GM23338 (cell line): ENCODE data around the gene ZNF70. TPM values are rescaled to one million over a fixed set of nuclear protein-coding genes. Genes with fewer than 3 reads are reported as not detected.

Source experiments
- ATAC-seq: fragments of 200-7000 bp; cut with Tn5 transposase; 3 replicates; pipeline ENCODE4 v1.9.1; 2020
- DNase-seq: peaks from one replicate; pipeline ENCODE4 v3.0.0-alpha.2; 2015; ENCODE audit warnings: low spot score
- H2AFZ ChIP-seq: fragments of 200-600 bp; sonication (generic); 2 replicates; pipeline ENCODE4 v1.8.0; 2016; ENCODE audit warnings: antibody characterized with exemption, mild to moderate bottlenecking, moderate library complexity
- H3F3A ChIP-seq: fragments of 200-600 bp; sonication (generic); replicated peaks from 2 replicates; pipeline ENCODE4 v1.8.0; 2017; ENCODE audit warnings: antibody characterized with exemption, mixed run types, low read depth
- H3K27ac ChIP-seq: fragments of 200-600 bp; sonication (generic); 2 replicates; pipeline ENCODE4 v1.6.1; 2016; ENCODE audit warnings: low read depth
- H3K27me3 ChIP-seq: fragments of 200-600 bp; sonication (generic); 2 replicates; pipeline ENCODE4 v1.8.0; 2016; ENCODE audit warnings: mild to moderate bottlenecking, mixed run types, moderate library complexity; ENCODE audit not compliant: insufficient read depth
- H3K36me3 ChIP-seq: fragments of 200-600 bp; sonication (generic); 2 replicates; pipeline ENCODE4 v1.8.0; 2016; ENCODE audit warnings: mild to moderate bottlenecking; ENCODE audit not compliant: insufficient read depth
- H3K4me1 ChIP-seq: fragments of 200-600 bp; sonication (generic); 2 replicates; pipeline ENCODE4 v1.8.0; 2016; ENCODE audit warnings: mild to moderate bottlenecking, moderate library complexity; ENCODE audit not compliant: insufficient read depth
- H3K4me2 ChIP-seq: fragments of 200-600 bp; sonication (generic); 2 replicates; pipeline ENCODE4 v1.7.1; 2017; ENCODE audit warnings: mixed run types
- H3K4me3 ChIP-seq: fragments of 200-600 bp; sonication (generic); 2 replicates; pipeline ENCODE4 v1.6.1; 2016; ENCODE audit warnings: mixed run types
- H3K79me2 ChIP-seq: fragments of 200-600 bp; sonication (generic); replicated peaks from 2 replicates; pipeline ENCODE4 v1.8.0; 2017; ENCODE audit warnings: mild to moderate bottlenecking; ENCODE audit not compliant: insufficient read depth
- H3K9me2 ChIP-seq: fragments of 200-600 bp; sonication (generic); 2 replicates; pipeline ENCODE4 v1.8.0; 2017; ENCODE audit not compliant: insufficient read depth
- H4K20me1 ChIP-seq: fragments of 200-600 bp; sonication (generic); replicated peaks from 2 replicates; pipeline ENCODE4 v1.8.0; 2017; ENCODE audit warnings: mild to moderate bottlenecking; ENCODE audit not compliant: insufficient read depth
- H3K27ac Mint-ChIP-seq: 2 replicates; pipeline ENCODE4 v1.8.0; 2020; ENCODE audit warnings: inconsistent platforms, mild to moderate bottlenecking, moderate library complexity, mixed read lengths
- H3K27me3 Mint-ChIP-seq: 3 replicates; pipeline ENCODE4 v1.8.0; 2022; ENCODE audit warnings: low read depth, mild to moderate bottlenecking, moderate library complexity, mixed read lengths, inconsistent platforms; ENCODE audit not compliant: insufficient read depth, poor library complexity
- H3K36me3 Mint-ChIP-seq: 3 replicates; pipeline ENCODE4 v1.8.0; 2021; ENCODE audit warnings: low read depth, mild to moderate bottlenecking, inconsistent platforms, moderate library complexity, mixed read lengths
- H3K4me1 Mint-ChIP-seq: 3 replicates; pipeline ENCODE4 v1.8.0; 2020; ENCODE audit warnings: mild to moderate bottlenecking, inconsistent platforms, mixed read lengths
- H3K4me3 Mint-ChIP-seq: 3 replicates; pipeline ENCODE4 v1.8.0; 2021; ENCODE audit warnings: moderate library complexity, mild to moderate bottlenecking, inconsistent platforms, mixed read lengths
- H3K9me3 Mint-ChIP-seq: 3 replicates; pipeline ENCODE4 v1.8.0; 2020; ENCODE audit warnings: moderate library complexity, mild to moderate bottlenecking, inconsistent platforms, mixed read lengths
- EZH2 ChIP-seq: fragments of 200-600 bp; sonication (generic); IDR thresholded peaks from one replicate; pipeline ENCODE4 v1.8.0; 2017; ENCODE audit warnings: antibody characterized with exemption, mild to moderate bottlenecking, low read depth; ENCODE audit not compliant: unreplicated experiment
- JUNB ChIP-seq: IDR thresholded peaks from one replicate; pipeline ENCODE4 v1.6.1; 2016; ENCODE audit warnings: antibody characterized with exemption; ENCODE audit not compliant: unreplicated experiment
- NANOG ChIP-seq: IDR thresholded peaks from 2 replicates; pipeline ENCODE4 v1.6.1; 2016; ENCODE audit warnings: antibody characterized with exemption, borderline replicate concordance
- ZNF114 ChIP-seq: fragments of 250-450 bp; sonication (Bioruptor Pico); IDR thresholded peaks from 2 replicates; pipeline ENCODE4 v1.5.0; 2020; ENCODE audit warnings: mild to moderate bottlenecking, moderate library complexity
- ZNF331 ChIP-seq: fragments of 250-450 bp; sonication (Bioruptor Pico); IDR thresholded peaks from 2 replicates; pipeline ENCODE4 v1.5.0; 2020; ENCODE audit warnings: low read depth, mild to moderate bottlenecking, moderate library complexity
- ZNF462 ChIP-seq: fragments of 250-450 bp; sonication (Bioruptor Pico); IDR thresholded peaks from 2 replicates; pipeline ENCODE4 v1.5.0; 2020; ENCODE audit warnings: mild to moderate bottlenecking, moderate library complexity
- polyA plus RNA-seq: library from polyadenylated mRNA; unstranded; fragments of >200 nt; fragmentation: Nextera tagmentation; extraction: Ambion mirVana; gene quantifications from 2 replicates; pipeline ENCODE4 v1.2.1, GENCODE V29; 2016
- total RNA-seq: library from RNA; depleted of rRNA; stranded (reverse); fragments of >200 nt; shearing (Covaris generic); gene quantifications from 2 replicates; pipeline ENCODE4 v1.2.3, GENCODE V29; 2014
- TF ChIP-seq, protein P1 (sequence below), 2 experiments: fragments of 200-600 bp in 1 of 2; sonication (generic) in 1 of 2; conservative IDR thresholded peaks; 2 replicates each; pipeline versions ENCODE4 v1.5.1 to v1.6.1; 2016 to 2017; ENCODE audit warnings: antibody characterized with exemption in 2 of 2, low read depth in 2 of 2, mild to moderate bottlenecking in 2 of 2, moderate library complexity in 1 of 2

Gene ZNF70
- total and polyA plus RNA-seq, 2 experiments from 2014 or later = 0.45 to 2.6 TPM

DNA sequence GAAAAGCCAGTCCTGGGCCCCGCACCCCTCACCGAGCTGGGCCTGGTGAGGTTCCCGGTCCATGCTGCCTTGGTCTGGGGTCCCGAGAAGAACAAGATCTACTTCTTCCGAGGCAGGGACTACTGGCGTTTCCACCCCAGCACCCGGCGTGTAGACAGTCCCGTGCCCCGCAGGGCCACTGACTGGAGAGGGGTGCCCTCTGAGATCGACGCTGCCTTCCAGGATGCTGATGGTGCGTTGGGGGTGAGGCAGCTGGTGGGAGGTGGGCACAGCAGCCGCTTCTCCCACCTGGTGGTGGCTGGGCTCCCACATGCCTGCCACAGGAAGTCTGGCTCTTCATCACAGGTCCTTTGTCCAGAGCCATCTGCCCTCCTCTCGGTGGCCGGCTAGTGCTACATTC, 31.3 kb upstream of the ZNF70 start (continued):
- no peak for TF ChIP-seq ZNF462 (CRISPR knock-in tag)
- no peak for TF ChIP-seq ZNF331 (CRISPR knock-in tag)
- TF ChIP-seq EZH2 = no peak
- no peak for TF ChIP-seq JUNB
- TF ChIP-seq ZNF114 (CRISPR knock-in tag) = no peak

GRCh38 chr22:23781511-23782183, 30.7 kb upstream of the ZNF70 start:
- H3K9me3 Mint-ChIP-seq = no peaks in the 10 kb centered on the region
- H3F3A ChIP-seq = 0 out of 2 replicates have a peak, but pooled peaks cover 6% of the 10 kb centered on the region
- H3K27me3 Mint-ChIP-seq = peaks cover 6% of the 10 kb centered on the region
- no peak overlapping the region for H3K27ac Mint-ChIP-seq
- no peak overlapping the region for H3K4me3 ChIP-seq
- H3K36me3 Mint-ChIP-seq = no peaks in the 10 kb centered on the region; the same call in 2 of the 3 replicates
- peaks cover 6% of the 10 kb centered on the region; the same call in 2 of the 3 replicates for H3K4me1 Mint-ChIP-seq
- H4K20me1 ChIP-seq = no peaks in the 10 kb centered on the region
- no peaks in the 10 kb centered on the region for H3K27me3 ChIP-seq
- peaks cover 6% of the 10 kb centered on the region; the same call in 1 of the 2 replicates for H3K4me1 ChIP-seq
- DNase-seq (no peak), ATAC-seq (no peak)
- no peaks in the 10 kb centered on the region for H3K79me2 ChIP-seq
- no peaks in the 10 kb centered on the region for H3K36me3 ChIP-seq
- no peaks in the 10 kb centered on the region for H3K9me2 ChIP-seq
- H3K4me2 ChIP-seq = no peak overlapping the region
- no peak overlapping the region for H3K4me3 Mint-ChIP-seq
- H2AFZ ChIP-seq = no peak overlapping the region
- H3K27ac ChIP-seq = no peak overlapping the region
- TF ChIP-seq ZNF114 (CRISPR knock-in tag) = no peak
- TF ChIP-seq NANOG = no peak
- TF ChIP-seq EZH2 = no peak
- no peak for TF ChIP-seq JUNB
- TF ChIP-seq, protein P1, sequence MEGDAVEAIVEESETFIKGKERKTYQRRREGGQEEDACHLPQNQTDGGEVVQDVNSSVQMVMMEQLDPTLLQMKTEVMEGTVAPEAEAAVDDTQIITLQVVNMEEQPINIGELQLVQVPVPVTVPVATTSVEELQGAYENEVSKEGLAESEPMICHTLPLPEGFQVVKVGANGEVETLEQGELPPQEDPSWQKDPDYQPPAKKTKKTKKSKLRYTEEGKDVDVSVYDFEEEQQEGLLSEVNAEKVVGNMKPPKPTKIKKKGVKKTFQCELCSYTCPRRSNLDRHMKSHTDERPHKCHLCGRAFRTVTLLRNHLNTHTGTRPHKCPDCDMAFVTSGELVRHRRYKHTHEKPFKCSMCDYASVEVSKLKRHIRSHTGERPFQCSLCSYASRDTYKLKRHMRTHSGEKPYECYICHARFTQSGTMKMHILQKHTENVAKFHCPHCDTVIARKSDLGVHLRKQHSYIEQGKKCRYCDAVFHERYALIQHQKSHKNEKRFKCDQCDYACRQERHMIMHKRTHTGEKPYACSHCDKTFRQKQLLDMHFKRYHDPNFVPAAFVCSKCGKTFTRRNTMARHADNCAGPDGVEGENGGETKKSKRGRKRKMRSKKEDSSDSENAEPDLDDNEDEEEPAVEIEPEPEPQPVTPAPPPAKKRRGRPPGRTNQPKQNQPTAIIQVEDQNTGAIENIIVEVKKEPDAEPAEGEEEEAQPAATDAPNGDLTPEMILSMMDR (conservative IDR thresholded peaks at IDR 0.05; ENCODE audit: low read depth in 2 of 2) = no peak
